Keratinocyte (primary cell): ENCODE results near the gene SECTM1. TPM values are rescaled to one million over a fixed set of nuclear protein-coding genes. Genes with fewer than 3 reads are reported as not detected.

Source experiments
- DNase-seq: peaks from one replicate; pipeline ENCODE4 v3.0.0-alpha.2; 2011; ENCODE audit warnings: low read depth, missing footprints, low spot score
- FAIRE-seq: peaks from 2 replicates; lab custom pipeline; 2011; peaks lifted over from hg19 to GRCh38; lab: Jason Lieb, UNC
- H2AFZ ChIP-seq: 2 replicates; pipeline ENCODE4 v1.6.0; 2012; ENCODE audit warnings: low read length, control low read depth, inconsistent platforms; ENCODE audit not compliant: control insufficient read depth
- H3K27ac ChIP-seq: 2 replicates; pipeline ENCODE4 v1.5.1; 2011; ENCODE audit warnings: low read length; ENCODE audit not compliant: control insufficient read depth, insufficient read depth
- H3K27me3 ChIP-seq: 3 replicates; pipeline ENCODE4 v1.6.0; 2011; ENCODE audit warnings: low read length; ENCODE audit not compliant: control insufficient read depth, insufficient read depth; ENCODE audit errors: extremely low read depth
- H3K36me3 ChIP-seq, 2 experiments: 2 replicates in 1 of 2; 3 replicates in 1 of 2; pipeline ENCODE4 v1.5.1; 2011; ENCODE audit warnings: low read length in 2 of 2, mild to moderate bottlenecking in 1 of 2; ENCODE audit not compliant: control insufficient read depth in 2 of 2, insufficient read depth in 2 of 2; ENCODE audit errors: extremely low read depth in 1 of 2
- H3K4me1 ChIP-seq: 3 replicates; pipeline ENCODE4 v1.5.1; 2011; ENCODE audit warnings: low read length; ENCODE audit not compliant: control insufficient read depth, insufficient read depth; ENCODE audit errors: extremely low read depth
- H3K4me2 ChIP-seq: 3 replicates; pipeline ENCODE4 v1.6.0; 2011; ENCODE audit warnings: low read depth, low read length; ENCODE audit not compliant: control insufficient read depth, insufficient read depth; ENCODE audit errors: extremely low read depth
- H3K4me3 ChIP-seq, 3 experiments: fragments of 200-600 bp in 1 of 3; sonication (generic) in 1 of 3; 2 replicates in 2 of 3; 3 replicates in 1 of 3; pipeline ENCODE4 v1.5.1; 2011 to 2016; ENCODE audit warnings: low read length in 3 of 3, mild to moderate bottlenecking in 3 of 3, control low read depth in 2 of 3, inconsistent platforms in 1 of 3, low read depth in 1 of 3, mixed read lengths in 1 of 3, mixed run types in 1 of 3, moderate library complexity in 1 of 3; ENCODE audit not compliant: control insufficient read depth in 2 of 3, insufficient read depth in 2 of 3; ENCODE audit errors: extremely low read depth in 1 of 3
- H3K79me2 ChIP-seq: 2 replicates; pipeline ENCODE4 v1.6.0; 2012; ENCODE audit warnings: low read length; ENCODE audit not compliant: control insufficient read depth, insufficient read depth
- H3K9ac ChIP-seq: 3 replicates; pipeline ENCODE4 v1.6.0; 2011; ENCODE audit warnings: low read length; ENCODE audit not compliant: control insufficient read depth, insufficient read depth; ENCODE audit errors: extremely low read depth
- H3K9me1 ChIP-seq: 3 replicates; pipeline ENCODE4 v1.6.0; 2011; ENCODE audit warnings: low read length; ENCODE audit not compliant: control insufficient read depth, insufficient read depth; ENCODE audit errors: extremely low read depth
- H3K9me3 ChIP-seq: 2 replicates; pipeline ENCODE4 v1.5.1; 2012; ENCODE audit warnings: low read depth, low read length; ENCODE audit not compliant: control insufficient read depth
- H4K20me1 ChIP-seq: 3 replicates; pipeline ENCODE4 v1.6.0; 2011; ENCODE audit warnings: low read length; ENCODE audit not compliant: control insufficient read depth, insufficient read depth; ENCODE audit errors: extremely low read depth
- EZH2 ChIP-seq: IDR thresholded peaks from one replicate; pipeline ENCODE4 v1.6.1; 2012; ENCODE audit warnings: inconsistent platforms, mild to moderate bottlenecking, low read length, moderate library complexity
- dilution Hi-C: fragments of 300-500 bp; cut with MboI; formaldehyde crosslinking; loops from one replicate; pipeline ENCODE4 v1.7.0; 2020; ENCODE audit warnings: low sequenced_read_pairs; ENCODE audit not compliant: extremely low pct_ligation_motif_present
- polyA plus RNA-seq, 5 experiments: library from polyadenylated mRNA; depleted of rRNA in 3 of 5; stranded (reverse) in 3 of 5; stranded (forward) in 1 of 5; unstranded in 1 of 5; fragments of >200 nt; gene quantifications; 1 replicate in 1 of 5; 2 replicates in 3 of 5; 3 replicates in 1 of 5; pipeline versions ENCODE4 v1.2.1 to v1.2.3, GENCODE V29; 2011 to 2012; ENCODE audit warnings: missing spikeins in 2 of 5, low read depth in 1 of 5, low replicate concordance in 1 of 5
- TF ChIP-seq, protein P1 (sequence below), 3 experiments: IDR thresholded peaks in 1 of 3; conservative IDR thresholded peaks in 1 of 3; optimal IDR thresholded peaks in 1 of 3; 2 replicates in 2 of 3; 3 replicates in 1 of 3; pipeline versions ENCODE3 to v1.5.1; 2011; ENCODE audit warnings: low read length in 3 of 3, mild to moderate bottlenecking in 3 of 3, moderate library complexity in 2 of 3, control low read depth in 1 of 3, inconsistent platforms in 1 of 3; ENCODE audit not compliant: insufficient read depth in 2 of 3; ENCODE audit errors: extremely low read depth in 1 of 3

Gene SECTM1
- polyA plus RNA-seq, 1 donor (not counting 4 experiments of a cell fraction or from before 2014, with no cell fraction given), result 2.0 TPM

DNA sequence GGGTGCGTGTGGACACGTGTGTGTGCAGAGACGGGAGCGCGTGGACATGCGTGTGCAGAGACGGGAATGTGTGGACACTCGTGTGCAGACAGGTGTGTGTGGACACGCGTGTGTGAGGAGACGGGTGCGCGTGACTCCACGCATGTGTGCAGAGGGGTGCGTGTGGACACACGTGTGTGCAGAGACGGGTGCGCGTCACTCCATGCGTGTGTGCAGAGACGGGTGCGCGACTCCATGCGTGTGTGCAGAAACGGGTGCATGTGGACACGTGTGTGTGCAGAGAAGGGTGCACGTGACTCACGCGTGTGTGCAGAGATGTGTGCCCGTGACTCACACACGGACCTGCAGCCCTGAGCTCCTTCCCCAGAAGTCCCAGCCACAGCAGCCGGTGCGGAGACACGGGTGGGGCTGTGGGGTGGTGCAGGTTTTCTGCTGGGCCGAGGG, 13.9 kb downstream of the SECTM1 start:
- Histone ChIP-seq H2AFZ (no peak overlapping the region), H3K27ac (no peak overlapping the region), H3K9me3 (peaks cover 15% of the 10 kb centered on the region), H3K4me2 (no peak overlapping the region), H3K79me2 (no peaks in the 10 kb centered on the region), H4K20me1 (no peaks in the 10 kb centered on the region), H3K4me3 (no peak overlapping the region), H3K27me3 (peaks cover 45% of the 10 kb centered on the region), H3K9ac (no peak overlapping the region), H3K9me1 (no peaks in the 10 kb centered on the region), H3K4me1 (peaks cover 1% of the 10 kb centered on the region), H3K36me3 (no peaks in the 10 kb centered on the region)
- DNase-seq (no peak), FAIRE-seq (no peak)
- TF ChIP-seq, protein P1, sequence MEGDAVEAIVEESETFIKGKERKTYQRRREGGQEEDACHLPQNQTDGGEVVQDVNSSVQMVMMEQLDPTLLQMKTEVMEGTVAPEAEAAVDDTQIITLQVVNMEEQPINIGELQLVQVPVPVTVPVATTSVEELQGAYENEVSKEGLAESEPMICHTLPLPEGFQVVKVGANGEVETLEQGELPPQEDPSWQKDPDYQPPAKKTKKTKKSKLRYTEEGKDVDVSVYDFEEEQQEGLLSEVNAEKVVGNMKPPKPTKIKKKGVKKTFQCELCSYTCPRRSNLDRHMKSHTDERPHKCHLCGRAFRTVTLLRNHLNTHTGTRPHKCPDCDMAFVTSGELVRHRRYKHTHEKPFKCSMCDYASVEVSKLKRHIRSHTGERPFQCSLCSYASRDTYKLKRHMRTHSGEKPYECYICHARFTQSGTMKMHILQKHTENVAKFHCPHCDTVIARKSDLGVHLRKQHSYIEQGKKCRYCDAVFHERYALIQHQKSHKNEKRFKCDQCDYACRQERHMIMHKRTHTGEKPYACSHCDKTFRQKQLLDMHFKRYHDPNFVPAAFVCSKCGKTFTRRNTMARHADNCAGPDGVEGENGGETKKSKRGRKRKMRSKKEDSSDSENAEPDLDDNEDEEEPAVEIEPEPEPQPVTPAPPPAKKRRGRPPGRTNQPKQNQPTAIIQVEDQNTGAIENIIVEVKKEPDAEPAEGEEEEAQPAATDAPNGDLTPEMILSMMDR (optimal IDR thresholded peaks at IDR 0.05 in 1 of 3, IDR thresholded peaks at IDR 0.05 in 1 of 3, conservative IDR thresholded peaks at IDR 0.05 in 1 of 3; ENCODE audit: extremely low read depth in 1 of 3, insufficient read depth in 2 of 3, low read length in 3 of 3), result no peak
- TF ChIP-seq EZH2, result no peak
- dilution Hi-C loops, result no loop called here

DNA sequence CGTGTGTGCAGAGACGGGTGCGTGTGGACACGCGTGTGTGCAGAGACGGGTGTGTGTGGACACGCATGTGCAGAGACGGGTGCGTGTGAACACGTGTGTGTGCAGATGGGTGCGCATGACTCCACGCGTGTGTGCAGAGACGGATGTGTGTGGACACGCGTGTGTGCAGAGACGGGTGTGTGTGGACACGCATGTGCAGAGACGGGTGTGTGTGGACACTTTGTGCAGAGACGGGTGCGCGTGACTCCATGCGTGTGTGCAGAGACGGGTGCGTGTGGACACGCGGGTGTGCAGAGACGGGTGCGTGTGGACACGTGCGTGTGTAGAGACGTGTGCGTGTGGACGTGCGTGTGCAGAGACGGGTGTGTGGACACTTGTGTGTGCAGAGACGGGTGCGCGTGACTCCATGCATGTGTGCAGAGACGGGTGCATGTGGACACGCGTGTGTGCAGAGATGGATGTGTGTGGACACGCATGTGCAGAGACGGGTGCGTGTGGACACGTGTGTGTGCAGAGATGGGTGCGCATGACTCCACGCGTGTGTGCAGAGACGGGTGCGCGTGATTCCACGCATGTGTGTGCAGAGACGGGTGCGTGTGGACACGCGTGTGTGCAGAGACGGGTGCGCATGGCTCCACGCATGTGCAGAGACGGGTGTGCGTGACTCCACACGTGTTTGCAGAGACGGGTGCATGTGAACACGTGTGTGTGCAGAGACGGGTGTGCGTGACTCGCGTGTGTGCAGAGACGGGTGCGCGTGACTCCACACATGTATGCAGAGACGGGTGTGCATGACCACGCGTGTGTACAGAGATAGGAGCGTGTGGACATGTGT, 14.6 kb downstream of the SECTM1 start:
- Histone ChIP-seq H3K9me1 (no peaks in the 10 kb centered on the region), H2AFZ (no peak overlapping the region), H3K4me3 (no peak overlapping the region), H4K20me1 (no peaks in the 10 kb centered on the region), H3K36me3 (no peaks in the 10 kb centered on the region), H3K79me2 (no peaks in the 10 kb centered on the region), H3K27me3 (peaks cover 51% of the 10 kb centered on the region), H3K9me3 (peaks cover 15% of the 10 kb centered on the region), H3K27ac (no peak overlapping the region), H3K4me1 (no peaks in the 10 kb centered on the region), H3K9ac (no peak overlapping the region), H3K4me2 (no peak overlapping the region)
- dilution Hi-C loops, result no loop called here
- TF ChIP-seq, protein P1 (optimal IDR thresholded peaks at IDR 0.05 in 1 of 3, IDR thresholded peaks at IDR 0.05 in 1 of 3, conservative IDR thresholded peaks at IDR 0.05 in 1 of 3; ENCODE audit: extremely low read depth in 1 of 3, insufficient read depth in 2 of 3, low read length in 3 of 3), result no peak
- TF ChIP-seq EZH2, result no peak
- FAIRE-seq (no peak), DNase-seq (no peak)
